Measurements from ENCODE around the gene HOXD11.
A peak's percentile ranks its signal among the peaks of the same experiment; 100 is the strongest.

HOXD11 gene

DNA sequence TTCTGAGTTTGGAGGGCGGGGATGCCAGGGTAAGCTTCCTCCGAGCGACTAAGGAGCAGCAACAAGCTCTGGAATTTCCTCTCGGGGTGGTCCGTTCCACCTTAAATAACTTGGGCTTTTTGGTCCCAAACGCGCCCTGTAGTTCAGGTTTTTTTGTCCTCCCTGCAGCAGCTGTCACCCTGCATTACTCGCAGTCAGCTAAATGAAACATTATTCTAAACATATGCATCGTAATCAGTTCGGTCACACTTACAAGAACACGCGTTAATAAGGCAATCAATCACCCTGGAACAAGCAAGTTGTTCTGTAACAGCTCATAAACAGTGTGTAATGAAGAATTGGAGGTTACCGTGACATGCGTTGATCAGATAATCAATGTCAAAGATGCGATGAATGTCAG lies 31.6 kb upstream of the HOXD11 start:
- H3K9ac ChIP-seq (ENCODE audit: low read length), result no peak overlapping the region
- H3K36me3 ChIP-seq (ENCODE audit: insufficient read depth, low read length), result no peaks in the 10 kb centered on the region
- no peak overlapping the region for H3K4me3 ChIP-seq (ENCODE audit: low read depth in 1 of 2, low read length in 2 of 2)
- no peak overlapping the region for H3K27ac ChIP-seq (ENCODE audit: low read depth, low read length)
- no peaks in the 10 kb centered on the region for H3K4me1 ChIP-seq (ENCODE audit: insufficient read depth, low read length)
- no peaks in the 10 kb centered on the region for H3K9me3 ChIP-seq (ENCODE audit: low read length)
- H3K27me3 ChIP-seq (ENCODE audit: control insufficient read depth in 1 of 2, insufficient read depth in 2 of 2, low read length in 2 of 2), result peaks cover 86 to 95% of the 10 kb centered on the region in 2 donors

DNA sequence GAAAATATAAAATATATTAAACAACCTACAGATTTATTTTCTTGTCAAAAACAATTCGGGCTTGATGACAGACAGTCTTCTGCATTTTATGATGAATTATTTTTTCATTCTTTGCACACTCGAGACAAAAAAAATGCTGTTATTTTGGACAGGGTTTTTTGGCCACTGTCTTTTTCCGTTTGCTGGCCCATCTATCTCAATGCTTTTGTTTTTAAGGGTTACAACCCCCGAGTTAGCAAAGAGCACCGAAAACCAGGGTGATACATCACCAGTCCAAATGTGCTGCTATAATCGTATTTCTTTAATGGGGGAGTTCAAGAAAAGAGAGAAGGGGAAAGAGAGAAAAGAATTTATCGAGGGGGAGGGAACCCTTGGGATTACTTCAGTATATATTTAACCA lies 31.0 kb upstream of the HOXD11 start:
- Histone ChIP-seq H3K27me3 (ENCODE audit: control insufficient read depth in 1 of 2, insufficient read depth in 2 of 2, low read length in 2 of 2) (peaks cover 88 to 95% of the 10 kb centered on the region in 2 donors), H3K9ac (ENCODE audit: low read length) (no peak overlapping the region), H3K36me3 (ENCODE audit: insufficient read depth, low read length) (no peaks in the 10 kb centered on the region), H3K27ac (ENCODE audit: low read depth, low read length) (no peak overlapping the region), H3K9me3 (ENCODE audit: low read length) (no peaks in the 10 kb centered on the region), H3K4me1 (ENCODE audit: insufficient read depth, low read length) (no peaks in the 10 kb centered on the region), H3K4me3 (ENCODE audit: low read depth in 1 of 2, low read length in 2 of 2) (no peak overlapping the region)

DNA sequence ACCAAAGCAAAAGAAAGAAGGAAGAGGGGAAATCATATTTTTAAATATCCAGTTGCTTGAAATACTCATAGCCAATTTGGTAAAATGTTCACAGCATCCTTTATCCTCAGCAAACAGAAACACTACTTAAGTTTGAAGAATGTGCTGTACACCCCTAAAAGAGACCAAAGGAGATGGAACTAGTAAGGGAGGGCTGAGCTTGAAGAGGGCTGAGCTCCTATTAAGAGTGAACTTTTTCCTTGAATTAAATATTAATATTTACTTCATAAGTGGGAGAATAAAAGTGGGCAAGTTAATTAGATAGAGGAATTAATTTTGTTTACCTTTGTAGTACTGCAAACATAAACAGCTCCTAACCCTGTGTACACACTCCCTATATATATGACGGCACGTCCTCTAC lies 30.3 kb upstream of the HOXD11 start:
- H3K4me3 ChIP-seq (ENCODE audit: low read depth in 1 of 2, low read length in 2 of 2), result no peak overlapping the region
- no peaks in the 10 kb centered on the region for H3K36me3 ChIP-seq (ENCODE audit: insufficient read depth, low read length)
- H3K9me3 ChIP-seq (ENCODE audit: low read length), result no peaks in the 10 kb centered on the region
- no peak overlapping the region for H3K9ac ChIP-seq (ENCODE audit: low read length)
- no peaks in the 10 kb centered on the region for H3K4me1 ChIP-seq (ENCODE audit: insufficient read depth, low read length)
- no peak overlapping the region for H3K27ac ChIP-seq (ENCODE audit: low read depth, low read length)
- peaks cover 90 to 95% of the 10 kb centered on the region in 2 donors for H3K27me3 ChIP-seq (ENCODE audit: control insufficient read depth in 1 of 2, insufficient read depth in 2 of 2, low read length in 2 of 2)

DNA sequence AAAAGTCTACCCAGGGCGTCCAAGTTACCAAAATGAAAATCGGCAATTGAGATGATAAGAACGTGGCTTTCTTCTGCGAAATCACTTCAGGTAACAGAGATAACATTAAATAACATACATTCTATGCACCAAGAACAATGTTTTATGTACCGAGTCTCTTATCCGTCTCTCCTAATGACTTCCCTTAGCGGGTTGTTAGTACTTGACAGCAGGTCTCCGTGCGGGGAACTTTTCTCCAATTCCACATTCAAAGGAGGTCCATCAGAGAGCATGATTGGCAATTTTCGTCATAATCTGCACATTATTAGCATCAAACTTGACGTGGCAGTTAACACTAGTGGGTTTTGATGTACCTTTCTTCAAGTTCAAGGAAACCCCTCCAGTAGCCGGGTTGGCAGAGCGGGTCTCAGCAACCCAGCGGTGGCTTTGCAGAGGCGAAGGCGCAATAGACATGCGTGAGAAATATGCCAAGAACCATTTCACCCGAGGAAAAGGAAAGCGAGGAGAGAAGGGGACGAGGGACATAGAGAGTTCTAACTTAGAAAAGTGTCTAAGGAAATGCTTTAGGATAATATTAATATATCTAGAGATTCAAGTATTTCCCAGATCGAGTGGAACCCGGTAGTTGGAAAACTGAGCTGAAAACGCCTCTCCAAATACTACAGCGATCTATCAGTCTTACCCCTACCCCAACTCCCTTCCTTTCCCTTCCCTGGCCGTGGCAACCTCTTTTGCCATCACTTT lies 28.4 kb upstream of the HOXD11 start:
- Histone ChIP-seq H3K36me3 (ENCODE audit: insufficient read depth, low read length) (no peaks in the 10 kb centered on the region), H3K27me3 (ENCODE audit: control insufficient read depth in 1 of 2, insufficient read depth in 2 of 2, low read length in 2 of 2) (peaks cover 91 to 95% of the 10 kb centered on the region in 2 donors), H3K9me3 (ENCODE audit: low read length) (no peaks in the 10 kb centered on the region), H3K4me1 (ENCODE audit: insufficient read depth, low read length) (peaks cover 3% of the 10 kb centered on the region), H3K9ac (ENCODE audit: low read length) (no peak overlapping the region), H3K27ac (ENCODE audit: low read depth, low read length) (no peak overlapping the region), H3K4me3 (ENCODE audit: low read depth in 1 of 2, low read length in 2 of 2) (no peak overlapping the region)

DNA sequence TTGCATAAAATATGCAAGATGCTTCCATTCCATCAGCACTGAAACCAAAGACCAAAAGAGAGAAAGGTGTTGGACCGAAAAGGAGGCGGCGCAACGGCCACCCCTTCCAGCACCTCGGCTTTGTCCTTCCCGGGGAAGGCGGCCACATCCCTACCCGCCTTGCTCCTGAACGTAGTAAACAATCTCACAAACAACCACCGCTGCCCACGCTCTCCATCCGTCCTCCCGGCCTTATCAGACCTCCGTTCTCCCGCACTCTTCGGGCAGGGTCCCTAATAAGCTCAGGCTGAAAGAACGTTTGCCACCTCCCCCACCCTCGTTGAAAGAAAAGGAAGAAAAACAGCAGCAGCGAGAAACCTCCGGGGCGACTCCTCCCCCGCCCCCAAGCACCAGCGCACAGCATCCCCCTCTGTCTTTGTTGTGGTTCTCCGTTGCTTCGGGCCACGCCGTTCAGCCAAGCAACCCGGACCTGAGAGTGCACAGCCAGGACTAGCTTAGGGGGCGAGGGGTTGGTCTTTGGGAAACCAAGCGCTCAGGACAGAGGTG lies 27.7 kb upstream of the HOXD11 start:
- Histone ChIP-seq H3K9me3 (ENCODE audit: low read length) (no peaks in the 10 kb centered on the region), H3K27ac (ENCODE audit: low read depth, low read length) (no peak overlapping the region), H3K4me3 (ENCODE audit: low read depth in 1 of 2, low read length in 2 of 2) (no peak overlapping the region), H3K27me3 (ENCODE audit: control insufficient read depth in 1 of 2, insufficient read depth in 2 of 2, low read length in 2 of 2) (peaks cover 93 to 95% of the 10 kb centered on the region in 2 donors), H3K9ac (ENCODE audit: low read length) (no peak overlapping the region), H3K4me1 (ENCODE audit: insufficient read depth, low read length) (peaks cover 3% of the 10 kb centered on the region), H3K36me3 (ENCODE audit: insufficient read depth, low read length) (no peaks in the 10 kb centered on the region)

DNA sequence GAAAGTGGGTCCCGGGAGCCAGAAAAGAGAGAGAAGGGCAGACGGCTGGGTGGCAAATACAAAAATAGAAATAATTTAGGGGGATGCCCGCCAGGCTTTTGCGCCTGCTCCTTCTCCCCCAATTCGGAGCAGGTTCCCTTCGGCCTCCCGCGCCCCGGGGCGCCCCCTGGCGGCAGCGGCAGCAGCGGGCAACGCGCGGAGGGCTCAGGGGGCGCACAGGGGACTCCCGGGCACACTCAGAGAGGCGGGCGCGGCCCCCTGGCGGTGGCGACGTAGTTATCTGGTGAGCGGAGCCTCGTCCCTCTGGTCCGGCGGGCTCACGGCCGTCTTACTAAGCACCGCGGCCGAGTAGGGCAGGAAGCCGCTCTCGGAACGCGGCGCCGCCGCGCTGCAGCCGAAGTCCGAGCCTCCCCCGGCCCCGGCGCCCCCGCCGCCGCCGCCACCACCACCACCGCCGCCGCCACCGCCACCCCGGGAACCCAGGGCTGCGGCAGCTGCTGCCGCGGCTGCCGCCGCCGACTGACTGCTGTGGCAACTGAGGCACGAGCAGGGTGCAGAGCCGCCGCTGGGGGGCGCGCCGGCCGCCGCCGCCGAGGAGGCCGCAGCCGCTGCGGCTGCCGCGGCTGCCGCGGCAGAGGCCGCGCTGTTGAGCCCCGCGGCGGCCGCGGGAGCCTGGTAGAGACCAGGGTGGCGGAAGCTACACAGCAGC lies 27.1 kb upstream of the HOXD11 start:
- Histone ChIP-seq H3K27ac (ENCODE audit: low read depth, low read length) (no peak overlapping the region), H3K4me1 (ENCODE audit: insufficient read depth, low read length) (peaks cover 6% of the 10 kb centered on the region), H3K36me3 (ENCODE audit: insufficient read depth, low read length) (no peaks in the 10 kb centered on the region), H3K27me3 (ENCODE audit: control insufficient read depth in 1 of 2, insufficient read depth in 2 of 2, low read length in 2 of 2) (peaks cover 93 to 95% of the 10 kb centered on the region in 2 donors), H3K4me3 (ENCODE audit: low read depth in 1 of 2, low read length in 2 of 2) (peak overlapping the region in 1 of 2 donors; percentile 36), H3K9ac (ENCODE audit: low read length) (no peak overlapping the region), H3K9me3 (ENCODE audit: low read length) (no peaks in the 10 kb centered on the region)

DNA sequence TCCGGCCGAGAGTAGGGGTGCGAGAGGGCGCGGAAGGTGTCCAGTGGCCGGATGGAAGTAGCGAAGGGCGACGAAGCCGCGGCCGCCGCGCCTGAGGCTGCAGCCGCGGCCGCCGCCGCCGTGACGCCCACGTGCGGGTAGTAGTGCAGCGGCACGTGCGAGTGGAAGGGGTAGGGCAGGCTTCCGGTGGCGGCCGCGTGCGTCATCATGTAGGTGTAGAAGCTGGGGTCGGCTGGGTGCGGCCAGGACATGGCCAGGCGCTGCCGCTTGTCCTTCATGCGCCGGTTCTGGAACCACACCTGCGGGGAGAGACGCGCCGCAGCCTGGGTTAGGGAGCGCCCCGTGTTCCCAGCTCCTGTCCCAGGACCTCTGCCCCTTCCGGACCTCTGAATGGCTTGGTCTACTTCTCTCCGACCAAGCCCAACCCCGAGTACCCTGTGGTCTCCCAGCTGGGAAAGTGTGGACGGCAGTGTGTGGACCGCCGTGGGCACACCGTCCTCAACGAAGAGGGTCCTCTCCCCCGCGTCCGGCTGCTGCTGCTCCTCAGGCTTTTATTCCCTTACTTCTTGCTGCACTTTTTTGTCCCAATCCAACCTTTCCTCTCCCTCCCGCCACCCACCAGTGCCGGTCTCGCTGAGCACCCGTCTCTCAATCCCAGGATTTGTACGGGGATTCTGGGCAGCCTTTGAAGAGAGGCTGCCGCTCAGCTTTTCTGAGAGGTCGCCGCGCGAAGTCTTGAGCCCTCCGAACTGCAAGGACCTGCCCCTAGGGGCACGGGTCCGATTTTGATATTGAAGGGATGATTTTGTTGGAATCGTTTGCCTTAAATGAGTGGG lies 26.3 kb upstream of the HOXD11 start:
- no peaks in the 10 kb centered on the region for H3K9me3 ChIP-seq (ENCODE audit: low read length)
- H3K36me3 ChIP-seq (ENCODE audit: insufficient read depth, low read length), result no peaks in the 10 kb centered on the region
- H3K4me1 ChIP-seq (ENCODE audit: insufficient read depth, low read length), result peaks cover 8% of the 10 kb centered on the region
- peak overlapping the region in 1 of 2 donors; percentile 26 for H3K4me3 ChIP-seq (ENCODE audit: low read depth in 1 of 2, low read length in 2 of 2)
- H3K9ac ChIP-seq (ENCODE audit: low read length), result no peak overlapping the region
- H3K27ac ChIP-seq (ENCODE audit: low read depth, low read length), result no peak overlapping the region
- peaks cover 93 to 95% of the 10 kb centered on the region in 2 donors for H3K27me3 ChIP-seq (ENCODE audit: control insufficient read depth in 1 of 2, insufficient read depth in 2 of 2, low read length in 2 of 2)

DNA sequence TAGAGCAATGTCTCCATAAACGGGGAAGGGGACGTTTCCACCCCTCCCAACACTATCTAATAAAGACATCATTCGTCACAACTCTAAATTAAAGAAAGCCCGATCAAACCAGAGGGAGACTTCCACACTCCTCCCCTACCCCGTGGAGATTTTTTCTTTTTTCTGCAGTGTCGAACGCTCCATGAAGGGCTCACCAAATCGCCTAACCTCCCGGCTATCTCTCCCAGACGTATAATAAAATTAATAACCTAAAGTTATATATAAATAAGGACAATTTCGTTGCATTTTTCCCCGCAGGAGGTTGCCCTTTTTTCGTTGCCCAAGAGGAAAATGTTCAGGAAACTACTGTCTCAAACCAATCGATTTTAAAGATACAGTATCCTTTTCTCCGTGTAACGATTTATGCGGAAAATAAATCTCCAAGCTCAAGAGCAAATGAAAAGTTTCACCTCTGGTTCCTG lies 25.7 kb upstream of the HOXD11 start:
- H3K9ac ChIP-seq (ENCODE audit: low read length), result no peak overlapping the region
- no peak overlapping the region for H3K4me3 ChIP-seq (ENCODE audit: low read depth in 1 of 2, low read length in 2 of 2)
- peaks cover 15% of the 10 kb centered on the region for H3K4me1 ChIP-seq (ENCODE audit: insufficient read depth, low read length)
- no peak overlapping the region for H3K27ac ChIP-seq (ENCODE audit: low read depth, low read length)
- no peaks in the 10 kb centered on the region for H3K9me3 ChIP-seq (ENCODE audit: low read length)
- H3K27me3 ChIP-seq (ENCODE audit: control insufficient read depth in 1 of 2, insufficient read depth in 2 of 2, low read length in 2 of 2), result peaks cover 94 to 95% of the 10 kb centered on the region in 2 donors
- H3K36me3 ChIP-seq (ENCODE audit: insufficient read depth, low read length), result no peaks in the 10 kb centered on the region

DNA sequence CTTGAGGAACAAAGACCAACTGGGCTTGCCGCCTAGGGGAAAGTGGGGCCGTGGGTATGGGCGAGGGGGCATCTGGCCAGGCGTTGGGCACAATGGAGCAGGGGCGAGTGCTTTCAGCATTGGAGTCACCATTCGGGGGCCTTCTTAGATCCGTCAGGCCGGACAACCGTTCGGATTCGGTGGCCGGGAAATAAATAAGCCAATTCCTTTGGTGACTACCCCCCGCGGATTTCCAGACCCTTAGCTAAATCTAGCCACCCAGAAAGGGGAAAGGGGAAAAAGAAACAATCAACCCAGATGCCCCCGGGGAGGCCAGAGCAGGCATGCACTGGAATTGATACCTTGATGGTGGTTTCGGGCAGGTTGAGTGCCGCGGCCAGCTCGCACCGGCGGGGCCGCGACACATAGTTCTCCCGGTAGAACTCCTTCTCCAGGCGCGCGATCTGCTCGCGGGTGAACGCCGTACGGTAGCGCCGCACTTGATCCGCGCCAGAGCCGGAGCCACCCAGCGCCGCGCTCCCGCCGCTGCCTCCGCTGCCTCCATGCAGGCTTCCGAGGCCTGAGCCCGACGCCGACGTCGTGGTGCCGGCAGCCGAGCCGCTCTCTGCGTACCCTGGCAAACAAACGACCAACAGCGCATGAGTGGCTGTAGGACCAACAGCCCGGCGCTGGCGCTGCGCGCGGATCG lies 25.1 kb upstream of the HOXD11 start:
- H3K4me1 ChIP-seq (ENCODE audit: insufficient read depth, low read length), result peaks cover 15% of the 10 kb centered on the region
- H3K4me3 ChIP-seq (ENCODE audit: low read depth in 1 of 2, low read length in 2 of 2), result no peak overlapping the region
- no peak overlapping the region for H3K27ac ChIP-seq (ENCODE audit: low read depth, low read length)
- H3K36me3 ChIP-seq (ENCODE audit: insufficient read depth, low read length), result no peaks in the 10 kb centered on the region
- H3K27me3 ChIP-seq (ENCODE audit: control insufficient read depth in 1 of 2, insufficient read depth in 2 of 2, low read length in 2 of 2), result peaks cover 94 to 95% of the 10 kb centered on the region in 2 donors
- no peak overlapping the region for H3K9ac ChIP-seq (ENCODE audit: low read length)
- H3K9me3 ChIP-seq (ENCODE audit: low read length), result no peaks in the 10 kb centered on the region

DNA sequence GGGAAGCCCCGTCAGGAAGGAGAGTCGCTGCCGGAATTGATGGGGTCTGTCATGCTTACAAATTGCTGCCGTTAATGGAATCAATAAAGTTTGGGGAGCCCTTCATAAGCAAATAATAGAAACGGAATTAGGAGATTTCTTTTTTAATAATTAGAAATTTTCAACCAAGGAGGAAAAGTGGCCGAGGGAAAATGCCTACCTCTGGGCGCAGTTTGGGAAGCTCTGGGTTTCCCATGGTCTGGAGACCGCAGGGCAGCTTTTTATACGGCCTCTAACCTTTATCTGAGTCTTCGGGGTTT lies 24.6 kb upstream of the HOXD11 start:
- H3K36me3 ChIP-seq (ENCODE audit: insufficient read depth, low read length), result no peaks in the 10 kb centered on the region
- H3K4me1 ChIP-seq (ENCODE audit: insufficient read depth, low read length), result peaks cover 15% of the 10 kb centered on the region
- no peak overlapping the region for H3K4me3 ChIP-seq (ENCODE audit: low read depth in 1 of 2, low read length in 2 of 2)
- no peak overlapping the region for H3K9ac ChIP-seq (ENCODE audit: low read length)
- peaks cover 94 to 95% of the 10 kb centered on the region in 2 donors for H3K27me3 ChIP-seq (ENCODE audit: control insufficient read depth in 1 of 2, insufficient read depth in 2 of 2, low read length in 2 of 2)
- H3K9me3 ChIP-seq (ENCODE audit: low read length), result no peaks in the 10 kb centered on the region
- H3K27ac ChIP-seq (ENCODE audit: low read depth, low read length), result no peak overlapping the region

All from muscle layer of colon (tissue), 2 donors.